ENCODE data around the gene MAN2A2. TPM values are rescaled to one million over a fixed set of nuclear protein-coding genes. Genes with fewer than 3 reads are reported as not detected.

Gene MAN2A2
- total RNA-seq, 1 donor from 2014 or later, result 18.5 TPM

- Histone ChIP-seq H3K9ac (ENCODE audit: low read length) (peak overlapping the region; percentile 85), H3K27ac (ENCODE audit: low read depth, low read length) (no peak overlapping the region), H2AFZ (ENCODE audit: low read depth, low read length) (peak overlapping the region; percentile 13), H3K4me3 (ENCODE audit: insufficient read depth, low read depth, low read length) (peak overlapping the region; percentile 67), H3K79me2 (ENCODE audit: insufficient read depth, low read length) (no peaks in the 10 kb centered on the region), H3K4me1 (ENCODE audit: insufficient read depth, low read length) (peaks cover 13% of the 10 kb centered on the region), H3K36me3 (ENCODE audit: insufficient read depth, low read length) (no peaks in the 10 kb centered on the region), H3K27me3 (ENCODE audit: insufficient read depth, low read length) (no peaks in the 10 kb centered on the region), H4K20me1 (ENCODE audit: insufficient read depth, low read length) (no peaks in the 10 kb centered on the region), H3K9me3 (ENCODE audit: insufficient read depth, low read depth, low read length) (no peaks in the 10 kb centered on the region), H3K4me2 (ENCODE audit: low read length) (peak overlapping the region; percentile 97)
- peak overlapping the region; percentile 74 for H3K4me3 Mint-ChIP-seq (ENCODE audit: unreplicated experiment)
- no peak overlapping the region for H3K27ac Mint-ChIP-seq (ENCODE audit: unreplicated experiment)
- H3K4me1 Mint-ChIP-seq (ENCODE audit: low read depth, unreplicated experiment), result peaks cover 2% of the 10 kb centered on the region
- H3K27me3 Mint-ChIP-seq (ENCODE audit: low read depth, unreplicated experiment), result peaks cover 15% of the 10 kb centered on the region
- H3K9me3 Mint-ChIP-seq (ENCODE audit: unreplicated experiment), result no peaks in the 10 kb centered on the region
- FAIRE-seq, result no peak
- H3K36me3 Mint-ChIP-seq (ENCODE audit: low read depth, unreplicated experiment), result peaks cover 18% of the 10 kb centered on the region
- TF ChIP-seq EZH2 (IDR thresholded peaks at IDR 0.05; ENCODE audit: insufficient read depth, low read length) (no peak), CTCF (IDR thresholded peaks at IDR 0.05; ENCODE audit: insufficient read depth, low read depth, low read length) (no peak)
- no peak for DNase-seq (ENCODE audit: low read depth)
These were observed 833 bp downstream of the MAN2A2 start for GRCh38 chr15:90903733-90904536.

GRCh38 chr15:90904746-90905145, 1.6 kb downstream of the MAN2A2 start:
- H3K27me3 Mint-ChIP-seq (ENCODE audit: low read depth, unreplicated experiment), result peaks cover 15% of the 10 kb centered on the region
- Histone ChIP-seq H3K36me3 (ENCODE audit: insufficient read depth, low read length) (no peaks in the 10 kb centered on the region), H3K79me2 (ENCODE audit: insufficient read depth, low read length) (no peaks in the 10 kb centered on the region), H3K27me3 (ENCODE audit: insufficient read depth, low read length) (no peaks in the 10 kb centered on the region), H3K4me2 (ENCODE audit: low read length) (no peak overlapping the region), H3K9ac (ENCODE audit: low read length) (no peak overlapping the region), H3K9me3 (ENCODE audit: insufficient read depth, low read depth, low read length) (no peaks in the 10 kb centered on the region), H2AFZ (ENCODE audit: low read depth, low read length) (no peak overlapping the region), H3K27ac (ENCODE audit: low read depth, low read length) (no peak overlapping the region), H4K20me1 (ENCODE audit: insufficient read depth, low read length) (no peaks in the 10 kb centered on the region), H3K4me1 (ENCODE audit: insufficient read depth, low read length) (peaks cover 13% of the 10 kb centered on the region), H3K4me3 (ENCODE audit: insufficient read depth, low read depth, low read length) (no peak overlapping the region)
- peaks cover 18% of the 10 kb centered on the region for H3K36me3 Mint-ChIP-seq (ENCODE audit: low read depth, unreplicated experiment)
- FAIRE-seq (no peak), DNase-seq (ENCODE audit: low read depth) (no peak)
- H3K4me3 Mint-ChIP-seq (ENCODE audit: unreplicated experiment), result peak overlapping the region; percentile 45
- no peaks in the 10 kb centered on the region for H3K9me3 Mint-ChIP-seq (ENCODE audit: unreplicated experiment)
- TF ChIP-seq EZH2 (IDR thresholded peaks at IDR 0.05; ENCODE audit: insufficient read depth, low read length) (no peak), CTCF (IDR thresholded peaks at IDR 0.05; ENCODE audit: insufficient read depth, low read depth, low read length) (no peak)
- peaks cover 2% of the 10 kb centered on the region for H3K4me1 Mint-ChIP-seq (ENCODE audit: low read depth, unreplicated experiment)
- H3K27ac Mint-ChIP-seq (ENCODE audit: unreplicated experiment), result no peak overlapping the region
